HG03066 (cell line): ENCODE results near the gene HTT.

Experiments
- ATAC-seq: cut with Tn5 transposase; IDR thresholded peaks from one replicate; pipeline ENCODE4 v1.9.1; 2021; ENCODE audit warnings: low read depth; ENCODE audit not compliant: unreplicated experiment

Gene HTT

GRCh38 chr4:3229964-3230363 lies 155.5 kb downstream of the HTT start:
- ATAC-seq: no peak

DNA sequence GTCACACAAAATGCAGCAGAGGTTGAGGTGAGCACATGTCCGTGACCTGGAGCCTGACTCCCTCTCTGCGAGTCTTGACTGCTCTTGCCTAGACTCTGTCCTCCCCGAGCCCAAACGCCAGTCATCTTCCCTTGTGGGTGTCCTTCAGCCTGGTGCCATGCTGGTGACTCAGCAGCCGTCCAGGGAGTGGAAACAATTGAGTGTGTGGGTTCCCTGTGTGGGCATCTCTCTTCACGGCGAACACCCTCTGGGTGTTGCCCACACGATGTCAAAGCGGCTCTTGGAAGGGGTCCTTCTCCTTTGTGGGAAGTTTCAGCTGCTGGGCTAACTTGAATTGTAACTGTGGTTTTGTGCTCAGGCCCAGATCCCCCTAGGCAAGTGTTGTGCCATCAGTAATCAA lies 157.0 kb downstream of the HTT start:
- ATAC-seq: no peak

- no peak for ATAC-seq
Observed at GRCh38 chr4:3232001-3232400, 157.5 kb downstream of the HTT start.

- ATAC-seq: no peak
Observed at GRCh38 chr4:3232871-3233271, 158.4 kb downstream of the HTT start.

GRCh38 chr4:3233391-3234071 lies 159.1 kb downstream of the HTT start:
- no peak for ATAC-seq

- no peak for ATAC-seq
Observed at GRCh38 chr4:3234171-3235029, 159.9 kb downstream of the HTT start.

GRCh38 chr4:3235030-3235345 lies 160.5 kb downstream of the HTT start:
- ATAC-seq: no peak

DNA sequence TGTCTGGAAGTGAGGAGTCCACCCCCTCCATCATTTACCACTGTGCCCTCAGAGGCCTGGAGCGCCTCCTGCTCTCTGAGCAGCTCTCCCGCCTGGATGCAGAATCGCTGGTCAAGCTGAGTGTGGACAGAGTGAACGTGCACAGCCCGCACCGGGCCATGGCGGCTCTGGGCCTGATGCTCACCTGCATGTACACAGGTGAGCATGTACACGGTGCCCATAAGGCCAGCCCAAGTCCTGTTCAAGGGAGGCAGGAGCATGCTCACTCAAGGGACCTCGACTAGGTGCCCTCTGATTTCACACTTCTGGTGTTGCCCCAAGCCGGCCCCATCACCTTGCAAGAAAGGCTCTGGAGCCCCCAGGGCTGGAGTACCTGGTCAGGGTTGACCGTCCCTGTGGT lies 161.1 kb downstream of the HTT start:
- no peak for ATAC-seq

GRCh38 chr4:3236326-3236878 lies 161.9 kb downstream of the HTT start:
- no peak for ATAC-seq

DNA sequence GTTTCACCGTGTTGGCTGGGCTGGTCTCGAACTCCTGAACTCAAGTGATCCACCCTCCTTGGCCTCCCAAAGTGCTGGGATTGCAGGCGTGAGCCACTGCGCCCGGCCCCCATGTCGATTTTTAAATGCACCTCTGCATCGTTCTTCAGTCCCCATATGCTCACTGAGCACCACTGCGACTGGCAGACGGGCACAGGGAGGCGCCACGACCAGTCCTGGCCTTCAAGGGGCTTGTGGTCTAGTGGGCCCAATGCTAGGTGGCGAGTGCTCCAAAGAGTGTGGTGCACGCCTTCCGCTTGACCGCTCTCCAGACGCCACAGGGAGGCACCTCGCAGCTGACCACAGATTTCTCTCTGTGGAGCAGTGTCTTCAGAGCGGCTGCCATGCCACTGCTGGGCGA lies 162.8 kb downstream of the HTT start:
- ATAC-seq: no peak

- no peak for ATAC-seq
Observed at GRCh38 chr4:3237712-3238560, 163.5 kb downstream of the HTT start.

GRCh38 chr4:3238721-3239120 lies 164.2 kb downstream of the HTT start:
- no peak for ATAC-seq

- no peak for ATAC-seq
Observed at GRCh38 chr4:3239303-3239702, 164.8 kb downstream of the HTT start.

DNA sequence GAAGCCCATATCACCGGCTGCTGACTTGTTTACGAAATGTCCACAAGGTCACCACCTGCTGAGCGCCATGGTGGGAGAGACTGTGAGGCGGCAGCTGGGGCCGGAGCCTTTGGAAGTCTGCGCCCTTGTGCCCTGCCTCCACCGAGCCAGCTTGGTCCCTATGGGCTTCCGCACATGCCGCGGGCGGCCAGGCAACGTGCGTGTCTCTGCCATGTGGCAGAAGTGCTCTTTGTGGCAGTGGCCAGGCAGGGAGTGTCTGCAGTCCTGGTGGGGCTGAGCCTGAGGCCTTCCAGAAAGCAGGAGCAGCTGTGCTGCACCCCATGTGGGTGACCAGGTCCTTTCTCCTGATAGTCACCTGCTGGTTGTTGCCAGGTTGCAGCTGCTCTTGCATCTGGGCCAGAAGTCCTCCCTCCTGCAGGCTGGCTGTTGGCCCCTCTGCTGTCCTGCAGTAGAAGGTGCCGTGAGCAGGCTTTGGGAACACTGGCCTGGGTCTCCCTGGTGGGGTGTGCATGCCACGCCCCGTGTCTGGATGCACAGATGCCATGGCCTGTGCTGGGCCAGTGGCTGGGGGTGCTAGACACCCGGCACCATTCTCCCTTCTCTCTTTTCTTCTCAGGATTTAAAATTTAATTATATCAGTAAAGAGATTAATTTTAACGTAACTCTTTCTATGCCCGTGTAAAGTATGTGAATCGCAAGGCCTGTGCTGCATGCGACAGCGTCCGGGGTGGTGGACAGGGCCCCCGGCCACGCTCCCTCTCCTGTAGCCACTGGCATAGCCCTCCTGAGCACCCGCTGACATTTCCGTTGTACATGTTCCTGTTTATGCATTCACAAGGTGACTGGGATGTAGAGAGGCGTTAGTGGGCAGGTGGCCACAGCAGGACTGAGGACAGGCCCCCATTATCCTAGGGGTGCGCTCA lies 165.8 kb downstream of the HTT start:
- no peak for ATAC-seq

DNA sequence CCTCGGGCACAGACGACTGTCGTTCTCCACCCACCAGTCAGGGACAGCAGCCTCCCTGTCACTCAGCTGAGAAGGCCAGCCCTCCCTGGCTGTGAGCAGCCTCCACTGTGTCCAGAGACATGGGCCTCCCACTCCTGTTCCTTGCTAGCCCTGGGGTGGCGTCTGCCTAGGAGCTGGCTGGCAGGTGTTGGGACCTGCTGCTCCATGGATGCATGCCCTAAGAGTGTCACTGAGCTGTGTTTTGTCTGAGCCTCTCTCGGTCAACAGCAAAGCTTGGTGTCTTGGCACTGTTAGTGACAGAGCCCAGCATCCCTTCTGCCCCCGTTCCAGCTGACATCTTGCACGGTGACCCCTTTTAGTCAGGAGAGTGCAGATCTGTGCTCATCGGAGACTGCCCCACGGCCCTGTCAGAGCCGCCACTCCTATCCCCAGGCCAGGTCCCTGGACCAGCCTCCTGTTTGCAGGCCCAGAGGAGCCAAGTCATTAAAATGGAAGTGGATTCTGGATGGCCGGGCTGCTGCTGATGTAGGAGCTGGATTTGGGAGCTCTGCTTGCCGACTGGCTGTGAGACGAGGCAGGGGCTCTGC lies 166.5 kb downstream of the HTT start:
- ATAC-seq: no peak

DNA sequence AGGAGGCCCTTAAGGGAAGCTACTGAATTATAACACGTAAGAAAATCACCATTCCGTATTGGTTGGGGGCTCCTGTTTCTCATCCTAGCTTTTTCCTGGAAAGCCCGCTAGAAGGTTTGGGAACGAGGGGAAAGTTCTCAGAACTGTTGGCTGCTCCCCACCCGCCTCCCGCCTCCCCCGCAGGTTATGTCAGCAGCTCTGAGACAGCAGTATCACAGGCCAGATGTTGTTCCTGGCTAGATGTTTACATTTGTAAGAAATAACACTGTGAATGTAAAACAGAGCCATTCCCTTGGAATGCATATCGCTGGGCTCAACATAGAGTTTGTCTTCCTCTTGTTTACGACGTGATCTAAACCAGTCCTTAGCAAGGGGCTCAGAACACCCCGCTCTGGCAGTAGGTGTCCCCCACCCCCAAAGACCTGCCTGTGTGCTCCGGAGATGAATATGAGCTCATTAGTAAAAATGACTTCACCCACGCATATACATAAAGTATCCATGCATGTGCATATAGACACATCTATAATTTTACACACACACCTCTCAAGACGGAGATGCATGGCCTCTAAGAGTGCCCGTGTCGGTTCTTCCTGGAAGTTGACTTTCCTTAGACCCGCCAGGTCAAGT lies 167.5 kb downstream of the HTT start:
- no peak for ATAC-seq

- no peak for ATAC-seq
Observed at GRCh38 chr4:3243136-3243780, 168.8 kb downstream of the HTT start.

GRCh38 chr4:3244002-3244401 lies 169.5 kb downstream of the HTT start:
- no peak for ATAC-seq

- no peak for ATAC-seq
Observed at GRCh38 chr4:3244747-3245146, 170.3 kb downstream of the HTT start.
